HG03103 (cell line): ENCODE results near the gene NGRN.
A peak's percentile ranks its signal among the peaks of the same experiment; 100 is the strongest.

Source experiments
- ATAC-seq: cut with Tn5 transposase; IDR thresholded peaks from one replicate; pipeline ENCODE4 v1.9.1; 2021; ENCODE audit warnings: low read depth; ENCODE audit not compliant: unreplicated experiment

The NGRN gene, protein sequence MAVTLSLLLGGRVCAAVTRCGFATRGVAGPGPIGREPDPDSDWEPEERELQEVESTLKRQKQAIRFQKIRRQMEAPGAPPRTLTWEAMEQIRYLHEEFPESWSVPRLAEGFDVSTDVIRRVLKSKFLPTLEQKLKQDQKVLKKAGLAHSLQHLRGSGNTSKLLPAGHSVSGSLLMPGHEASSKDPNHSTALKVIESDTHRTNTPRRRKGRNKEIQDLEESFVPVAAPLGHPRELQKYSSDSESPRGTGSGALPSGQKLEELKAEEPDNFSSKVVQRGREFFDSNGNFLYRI

DNA sequence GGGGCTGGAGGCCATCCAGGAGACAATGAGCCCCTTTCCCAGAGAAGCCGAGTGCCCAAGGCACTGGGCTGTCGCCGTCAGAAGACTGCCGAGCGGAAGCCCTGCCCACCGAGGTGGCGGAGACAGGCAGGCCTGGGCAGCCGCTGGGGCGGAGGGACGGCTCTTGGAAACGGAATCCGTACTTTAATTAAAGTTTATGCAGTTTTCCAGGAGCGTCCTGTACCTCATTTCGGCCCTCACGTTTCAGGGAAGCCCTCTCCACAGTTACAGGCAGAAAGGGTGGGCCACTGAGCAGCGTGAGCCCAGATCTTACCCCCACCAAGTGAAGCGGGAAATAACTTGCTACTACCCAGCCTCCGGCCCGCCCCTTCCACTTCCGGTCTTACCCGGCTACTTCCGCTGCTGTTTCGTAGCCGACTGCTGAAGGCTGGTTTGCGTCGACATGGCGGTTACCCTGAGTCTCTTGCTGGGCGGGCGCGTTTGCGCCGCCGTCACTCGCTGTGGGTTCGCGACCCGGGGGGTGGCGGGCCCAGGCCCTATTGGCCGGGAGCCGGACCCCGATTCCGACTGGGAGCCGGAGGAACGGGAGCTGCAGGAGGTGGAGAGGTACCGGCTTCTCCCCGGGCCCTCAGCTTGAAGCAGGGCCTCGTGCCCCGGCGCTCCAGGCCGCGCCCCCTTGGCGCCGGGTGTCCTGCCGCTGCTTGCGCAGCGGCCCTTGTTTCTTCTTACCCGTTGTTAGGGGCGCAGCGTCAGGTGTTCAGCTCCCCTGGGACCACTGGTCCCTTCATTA lies at the start of gene NGRN:
TSS of gene NGRN (plus strand) at position 402 of the 790 bp plus-strand sequence. CDS start at position 443, 41 bp downstream.
- ATAC-seq, result peak; percentile 87

DNA sequence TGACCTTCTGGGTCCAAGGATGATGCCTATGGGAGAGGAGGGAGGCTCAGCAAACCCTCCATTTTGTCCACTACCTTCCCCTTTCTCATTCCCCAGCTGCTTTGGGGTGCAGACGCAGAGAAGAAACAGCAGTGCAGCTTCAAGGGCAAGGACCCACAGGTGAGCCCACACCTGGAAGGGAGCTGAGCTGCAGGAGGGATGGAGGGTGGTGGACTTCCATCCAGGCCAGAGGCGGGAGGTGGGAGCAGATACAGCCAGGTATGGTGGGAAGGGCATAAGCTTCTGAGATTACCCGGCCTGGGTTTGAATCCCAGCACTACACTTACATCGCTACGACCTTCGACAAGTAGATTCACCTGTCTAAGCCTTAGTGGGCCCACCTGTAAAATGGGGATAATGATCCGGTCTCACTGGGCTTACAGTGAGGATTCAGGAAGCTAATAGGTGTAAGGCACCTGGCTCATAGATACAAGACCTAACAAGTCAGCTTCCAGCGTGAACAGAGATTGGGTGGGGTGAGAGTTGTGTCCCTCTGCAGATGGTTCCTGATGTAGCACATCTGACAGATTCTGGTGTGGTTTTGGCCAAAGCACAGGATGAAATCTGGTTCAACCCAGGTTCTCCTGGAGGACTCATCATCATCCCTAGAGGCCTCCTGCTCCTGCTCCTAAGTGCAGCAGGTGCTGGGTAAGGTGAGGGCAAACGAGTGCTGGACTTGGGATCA lies 47.6 kb upstream of the NGRN start:
- no peak for ATAC-seq

- no peak for ATAC-seq
Observed at GRCh38 chr15:90219421-90220141, 45.9 kb upstream of the NGRN start.

DNA sequence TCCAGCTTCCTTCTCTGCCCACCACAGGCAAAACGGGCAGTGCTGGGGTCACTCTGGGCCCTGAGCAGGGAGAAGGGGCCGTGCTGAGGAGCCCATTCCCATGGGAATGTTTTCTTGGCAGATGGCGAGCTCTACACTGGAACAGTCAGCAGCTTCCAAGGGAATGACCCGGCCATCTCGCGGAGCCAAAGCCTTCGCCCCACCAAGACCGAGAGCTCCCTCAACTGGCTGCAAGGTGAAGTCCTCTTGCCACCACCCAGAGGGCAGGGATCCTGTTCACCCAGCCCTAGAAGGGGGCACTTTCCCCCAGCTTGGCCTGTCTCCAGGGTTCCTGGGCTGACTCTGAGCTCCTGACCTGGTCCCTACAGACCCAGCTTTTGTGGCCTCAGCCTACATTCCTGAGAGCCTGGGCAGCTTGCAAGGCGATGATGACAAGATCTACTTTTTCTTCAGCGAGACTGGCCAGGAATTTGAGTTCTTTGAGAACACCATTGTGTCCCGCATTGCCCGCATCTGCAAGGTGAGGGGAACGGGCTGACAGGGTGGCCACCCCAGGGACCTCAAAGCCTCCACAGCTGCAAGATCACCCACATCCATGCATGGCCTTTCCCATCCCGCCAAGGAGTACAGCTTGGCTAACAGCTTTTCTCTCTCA lies 44.1 kb upstream of the NGRN start:
- no peak for ATAC-seq

DNA sequence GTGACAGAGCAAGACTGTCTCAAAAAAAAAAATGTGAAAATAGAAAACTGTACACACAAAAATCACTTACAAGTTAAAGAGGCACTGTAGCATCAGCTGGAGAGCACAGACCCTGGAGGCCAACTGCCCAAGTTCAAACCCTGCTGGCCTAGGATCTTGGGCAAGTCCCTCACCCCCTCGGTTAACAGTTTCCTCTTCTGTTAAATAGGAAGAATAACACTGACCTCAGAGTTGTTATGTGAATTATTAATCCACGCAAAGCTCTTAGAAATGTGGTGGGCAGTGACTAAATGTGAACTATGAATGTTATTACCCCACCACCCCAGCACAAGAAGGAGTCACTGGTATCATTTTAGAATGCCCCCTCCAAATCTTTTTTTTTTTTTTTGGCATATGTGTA lies 42.9 kb upstream of the NGRN start:
- no peak for ATAC-seq

GRCh38 chr15:90223441-90224165 lies 41.9 kb upstream of the NGRN start:
- ATAC-seq, result no peak

DNA sequence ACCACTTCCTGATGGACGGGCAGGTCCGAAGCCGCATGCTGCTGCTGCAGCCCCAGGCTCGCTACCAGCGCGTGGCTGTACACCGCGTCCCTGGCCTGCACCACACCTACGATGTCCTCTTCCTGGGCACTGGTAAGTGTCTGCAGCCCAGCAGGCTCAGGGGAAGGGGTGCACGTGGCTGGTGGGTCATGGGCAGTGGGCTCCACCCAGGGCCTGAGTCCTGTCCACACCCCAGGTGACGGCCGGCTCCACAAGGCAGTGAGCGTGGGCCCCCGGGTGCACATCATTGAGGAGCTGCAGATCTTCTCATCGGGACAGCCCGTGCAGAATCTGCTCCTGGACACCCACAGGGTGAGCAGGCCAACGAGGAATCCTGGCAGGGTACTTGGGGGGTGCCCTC lies 40.4 kb upstream of the NGRN start:
- ATAC-seq, result no peak

GRCh38 chr15:90225504-90226234 lies 39.8 kb upstream of the NGRN start:
- no peak for ATAC-seq

DNA sequence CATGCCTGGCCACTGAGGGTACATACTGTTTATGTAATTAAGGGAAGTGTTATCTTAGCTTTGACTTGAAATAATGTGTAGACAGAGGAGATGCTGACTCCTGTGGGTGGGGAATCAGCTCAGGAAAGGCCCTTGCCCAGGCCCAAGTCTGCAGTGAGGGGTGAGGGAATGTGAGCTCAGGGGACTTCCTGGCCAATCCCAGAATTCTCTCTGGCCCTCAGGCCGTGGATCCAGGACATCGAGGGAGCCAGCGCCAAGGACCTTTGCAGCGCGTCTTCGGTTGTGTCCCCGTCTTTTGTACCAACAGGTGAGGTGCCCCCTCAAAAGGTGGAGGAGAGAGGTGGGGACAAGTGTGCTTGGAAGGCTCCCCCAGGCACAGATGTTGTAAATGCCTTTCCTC lies 38.1 kb upstream of the NGRN start:
- ATAC-seq, result no peak

GRCh38 chr15:90227816-90228772 lies 37.4 kb upstream of the NGRN start:
- no peak for ATAC-seq

DNA sequence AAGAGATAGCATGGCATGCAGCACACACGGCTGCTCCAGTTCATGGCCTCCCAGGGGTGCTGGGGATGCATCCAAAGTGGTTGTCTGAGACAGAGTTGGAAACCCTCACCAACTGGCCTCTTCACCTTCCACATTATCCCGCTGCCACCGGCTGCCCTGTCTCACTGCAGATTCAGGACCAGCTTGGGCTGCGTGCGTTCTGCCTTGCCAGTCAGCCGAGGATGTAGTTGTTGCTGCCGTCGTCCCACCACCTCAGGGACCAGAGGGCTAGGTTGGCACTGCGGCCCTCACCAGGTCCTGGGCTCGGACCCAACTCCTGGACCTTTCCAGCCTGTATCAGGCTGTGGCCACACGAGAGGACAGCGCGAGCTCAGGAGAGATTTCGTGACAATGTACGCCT lies 36.5 kb upstream of the NGRN start:
- no peak for ATAC-seq

- no peak for ATAC-seq
Observed at GRCh38 chr15:90230071-90230494, 35.4 kb upstream of the NGRN start.

DNA sequence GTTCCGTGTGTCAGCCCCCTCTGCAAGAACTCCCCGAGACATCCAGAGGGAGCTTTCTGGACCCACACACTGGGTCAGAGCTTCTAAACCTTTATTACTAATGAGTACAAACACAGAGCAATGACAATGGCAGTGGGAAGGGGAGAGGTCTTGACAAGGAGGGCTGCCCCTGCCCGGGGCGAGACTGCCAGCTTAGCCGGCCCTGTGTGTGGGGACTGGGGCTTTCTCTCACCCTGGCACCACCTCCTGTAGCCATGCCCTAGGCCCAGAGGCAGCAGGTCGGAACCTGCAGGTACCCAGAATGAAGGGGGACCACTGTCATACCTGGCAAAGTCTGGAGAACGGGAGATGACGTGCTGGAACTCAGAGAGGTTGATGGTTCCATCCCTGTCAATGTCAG lies 34.9 kb upstream of the NGRN start:
- no peak for ATAC-seq

DNA sequence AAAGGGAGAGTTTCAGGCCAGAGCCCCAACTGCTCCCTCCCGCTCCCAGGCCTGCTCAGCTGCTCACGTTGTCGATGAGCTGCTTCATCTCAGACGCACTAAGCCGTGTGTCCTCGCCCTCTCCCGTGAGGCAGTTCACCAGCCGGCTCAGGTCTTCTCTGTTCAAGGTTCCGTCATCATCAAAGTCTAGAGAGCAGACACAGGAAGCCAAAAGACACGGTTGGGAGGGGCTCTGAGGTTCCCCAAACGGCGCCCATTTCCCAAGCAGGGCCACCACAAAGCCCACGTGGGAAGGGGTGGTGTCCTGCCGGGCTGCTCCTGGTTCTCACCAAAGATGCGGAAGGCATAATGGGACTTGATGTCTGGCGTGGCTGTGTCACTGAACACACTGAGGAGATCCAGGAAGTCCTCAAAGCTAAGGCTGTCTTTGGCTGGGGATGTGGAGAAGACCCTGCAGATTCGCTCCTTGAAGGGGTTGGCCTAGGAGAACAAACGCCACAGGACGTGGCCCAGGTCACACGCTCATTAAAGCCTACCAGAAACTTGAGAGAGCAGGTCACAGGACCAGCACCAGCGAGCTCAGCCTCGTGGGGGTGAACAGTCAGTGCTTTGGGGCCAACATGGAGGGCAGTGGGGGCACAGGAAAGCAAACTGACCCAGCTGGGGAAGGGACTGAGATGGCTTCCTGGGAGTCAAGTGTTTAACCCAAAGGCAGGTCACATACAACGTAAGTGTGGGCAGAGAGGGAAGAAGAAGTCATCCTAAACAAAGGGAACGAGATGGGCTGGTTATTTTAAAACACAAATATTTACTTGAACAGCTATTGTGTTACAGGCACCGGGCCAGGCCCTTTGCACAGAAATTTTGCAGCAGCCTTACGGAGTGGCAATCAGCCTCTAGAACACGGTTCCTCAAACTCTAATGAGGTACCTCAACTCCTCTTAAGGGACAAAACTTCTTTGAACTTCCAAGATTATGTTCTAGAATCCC lies 34.1 kb upstream of the NGRN start:
- ATAC-seq, result no peak

GRCh38 chr15:90232196-90232595 lies 33.3 kb upstream of the NGRN start:
- no peak for ATAC-seq

DNA sequence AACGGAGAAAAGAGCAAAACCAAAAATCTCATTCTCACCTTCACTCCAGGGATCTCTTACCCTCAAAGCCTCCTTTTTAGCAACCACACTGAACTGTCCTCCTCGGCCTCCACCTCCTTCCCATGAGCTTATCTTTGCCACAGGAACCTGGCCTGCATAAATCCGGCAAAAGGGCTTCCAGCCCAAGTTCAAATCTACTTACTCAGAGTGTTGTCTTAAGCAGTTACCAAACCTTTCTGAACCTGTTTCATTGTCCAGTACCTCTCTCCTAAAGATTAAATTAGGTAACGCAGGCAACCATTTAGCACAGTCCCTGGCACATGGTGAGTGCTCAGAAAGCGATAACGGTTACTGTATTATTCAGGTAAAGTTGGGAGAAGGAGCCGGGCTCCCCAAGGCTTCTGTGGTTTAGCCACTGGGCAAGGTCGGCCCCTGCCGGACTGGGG lies 32.5 kb upstream of the NGRN start:
- no peak for ATAC-seq
